GM19395 (cell line): ENCODE results near the gene OR6C2.
"Not testable (repeated sequence)": the region's sequence is repeated elsewhere in the genome, so short reads cannot be mapped to it uniquely, and the experiment has no call there.

Source experiments
- ATAC-seq: cut with Tn5 transposase; IDR thresholded peaks from one replicate; pipeline ENCODE4 v1.9.1; 2021; ENCODE audit warnings: mild to moderate bottlenecking, moderate library complexity; ENCODE audit not compliant: unreplicated experiment

The OR6C2 gene

GRCh38 chr12:55470088-55470829, 26.4 kb downstream of the OR6C2 start, which contains the start of gene OR6C70:
OR6C70 (minus strand) TSS chr12:55470138; CDS start chr12:55470138, 0 bp downstream.
- ATAC-seq, result no peak

DNA sequence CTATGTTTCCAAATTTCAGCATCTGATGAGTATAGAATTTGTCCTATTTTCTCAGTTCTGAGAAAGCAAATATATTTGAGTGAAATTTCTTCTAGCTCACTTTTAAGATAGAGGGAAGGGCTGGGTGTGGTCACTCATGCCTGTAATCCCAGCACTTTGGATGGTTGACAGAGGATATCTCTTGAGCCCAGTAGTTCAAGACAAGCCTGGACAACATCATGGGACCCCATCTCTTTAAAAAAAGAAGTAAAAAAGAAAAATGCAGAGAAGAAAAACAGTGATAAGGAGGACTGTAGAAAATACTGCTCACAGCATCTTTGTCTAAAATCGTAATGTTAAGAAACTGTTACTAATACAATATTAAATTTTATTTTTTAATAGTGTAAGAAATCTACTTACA, 28.4 kb downstream of the OR6C2 start:
- ATAC-seq, result no peak

- ATAC-seq, result not testable (repeated sequence)
These were observed 35.3 kb downstream of the OR6C2 start for GRCh38 chr12:55479136-55479535.

- ATAC-seq, result not testable (repeated sequence)
These were observed 40.4 kb downstream of the OR6C2 start for GRCh38 chr12:55484284-55484683.

GRCh38 chr12:55492078-55492477, 48.2 kb downstream of the OR6C2 start, which contains the start of gene OR6C68:
OR6C68 (plus strand) TSS chr12:55492378; CDS start chr12:55492378, 0 bp downstream.
- no peak for ATAC-seq

DNA sequence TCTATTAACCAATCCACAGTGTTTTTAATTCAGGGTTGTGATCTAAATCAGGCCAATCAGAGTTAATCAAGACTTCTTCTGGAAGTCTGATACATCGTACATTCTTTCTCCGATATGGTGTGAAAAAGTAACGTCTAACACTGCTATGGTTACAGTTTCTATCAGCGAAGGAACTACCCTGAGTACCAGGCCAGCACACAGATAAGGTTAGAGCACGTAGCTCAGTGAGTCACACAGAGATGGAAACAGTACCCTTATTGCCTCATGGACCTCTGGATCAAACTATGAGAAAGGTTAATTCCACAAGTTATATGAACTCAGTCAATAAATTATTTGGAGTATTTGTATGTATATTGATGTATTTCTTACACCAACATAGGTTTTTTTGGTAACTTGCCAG, 51.6 kb downstream of the OR6C2 start:
- no peak for ATAC-seq

DNA sequence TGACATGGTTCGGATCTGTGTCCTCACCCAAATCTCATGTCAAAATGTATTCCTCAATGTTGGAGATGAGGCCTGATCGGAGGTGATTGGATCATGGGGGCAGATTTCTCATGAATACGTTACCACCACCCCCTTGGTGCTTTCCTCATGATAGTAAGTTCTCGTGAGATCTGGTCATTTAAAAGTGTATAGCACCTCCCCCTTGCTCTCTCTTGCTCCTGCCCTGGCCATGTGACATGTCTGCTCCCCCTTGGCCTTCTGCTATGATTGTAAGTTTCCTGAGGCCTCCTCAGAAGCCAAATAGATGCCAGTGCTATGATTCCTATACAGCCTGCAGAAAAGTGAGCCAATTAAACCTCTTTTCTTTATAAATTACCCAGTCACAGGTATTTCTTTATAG, 55.4 kb downstream of the OR6C2 start:
- no peak for ATAC-seq

DNA sequence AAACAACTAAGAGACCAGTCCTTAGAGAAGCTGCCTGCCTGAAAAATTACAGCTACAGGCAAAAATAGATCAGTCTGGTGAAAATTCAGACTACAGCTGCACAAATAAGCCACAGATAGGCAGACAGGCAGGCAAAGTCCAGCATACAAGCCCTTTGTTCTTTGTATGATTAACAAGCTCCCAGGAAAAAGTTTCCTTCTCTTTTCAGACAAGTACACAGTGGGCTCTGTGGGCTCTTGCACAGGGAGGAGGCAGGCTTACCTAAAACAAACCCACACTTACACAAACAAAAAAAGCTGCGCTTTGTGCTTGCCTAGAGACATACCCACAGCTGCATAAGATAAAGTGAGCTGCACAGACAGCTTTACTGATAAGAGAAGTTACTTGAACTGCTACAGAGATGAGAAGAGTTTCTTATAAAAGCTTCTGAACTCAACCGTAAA, 56.0 kb downstream of the OR6C2 start:
- ATAC-seq, result no peak

DNA sequence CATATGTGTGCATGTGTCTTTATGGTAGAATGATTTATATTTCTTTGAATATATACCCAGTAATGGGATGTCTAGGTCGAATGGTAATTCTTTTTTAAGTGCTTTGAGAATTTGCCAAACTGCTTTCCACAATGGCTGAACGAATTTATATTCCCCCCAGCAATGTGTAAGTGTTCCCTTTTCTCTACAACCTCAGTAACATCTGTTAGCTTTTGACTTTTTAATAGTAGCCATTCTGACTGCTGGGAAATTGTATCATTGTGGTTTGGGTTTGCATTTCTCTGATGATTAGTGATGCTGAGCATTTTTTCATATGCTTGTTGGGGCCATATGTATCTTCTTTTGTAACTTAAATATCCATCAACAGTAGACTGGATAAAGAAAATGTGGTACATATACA, 57.7 kb downstream of the OR6C2 start:
- ATAC-seq, result no peak
